Adrenal gland (tissue), 12 donors: ENCODE measurements around the gene BCAR1. TPM values are rescaled to one million over a fixed set of nuclear protein-coding genes. Genes with fewer than 3 reads are reported as not detected.

Experiments
- DNase-seq, 7 donors: peaks; one replicate each; pipeline ENCODE4 v3.0.0-alpha.2; 2019 to 2020
- H3K27ac ChIP-seq, 5 donors: fragments of 200-600 bp; sonication (generic) in 4 of 5; 1 replicate in 3 of 5; 2 replicates in 2 of 5; pipeline versions ENCODE4 v1.5.1 to v1.8.0; 2016 to 2020; ENCODE audit warnings: mild to moderate bottlenecking in 1 of 5
- H3K27me3 ChIP-seq: fragments of 200-600 bp; 2 replicates; pipeline ENCODE4 v1.8.0; 2021
- H3K36me3 ChIP-seq, 2 donors: fragments of 200-600 bp; replicated peaks in 1 of 2; 1 replicate in 1 of 2; 2 replicates in 1 of 2; pipeline versions ENCODE4 v1.5.1 to v1.8.0; 2018 to 2022
- H3K4me1 ChIP-seq, 2 donors: fragments of 200-600 bp; replicated peaks in 1 of 2; 1 replicate in 1 of 2; 2 replicates in 1 of 2; pipeline versions ENCODE4 v1.5.1 to v1.8.0; 2018 to 2021
- H3K4me3 ChIP-seq, 4 donors: fragments of 200-600 bp; sonication (generic) in 3 of 4; one replicate each; pipeline ENCODE4 v1.5.1; 2016 to 2018
- H3K9me3 ChIP-seq, 3 donors: fragments of 200-600 bp; sonication (generic) in 1 of 3; replicated peaks in 1 of 3; 1 replicate in 2 of 3; 2 replicates in 1 of 3; pipeline versions ENCODE4 v1.5.1 to v1.8.0; 2016 to 2021
- CTCF ChIP-seq, 6 experiments: fragments of 450-650 bp in 4 of 6; fragments of 200-600 bp in 2 of 6; sonication (generic) in 1 of 6; IDR thresholded peaks; 1 replicate in 5 of 6; 2 replicates in 1 of 6; pipeline versions ENCODE4 v1.5.1 to v1.8.0; 2016 to 2021; ENCODE audit warnings: antibody characterized with exemption in 6 of 6, mild to moderate bottlenecking in 2 of 6, moderate library complexity in 1 of 6
- POLR2A ChIP-seq, 2 donors: fragments of 450-650 bp; IDR thresholded peaks; one replicate each; pipeline ENCODE4 v1.6.1; 2017; ENCODE audit warnings: antibody characterized with exemption in 2 of 2, mild to moderate bottlenecking in 2 of 2, moderate library complexity in 1 of 2
- WGBS, 4 donors: extraction: QIAGEN DNeasy Blood & Tissue Kit in 2 of 4; methylation state at CpG; one replicate each; pipeline versions ENCODE4 v1.1.5 to v1.1.7; 2013 to 2017; 5-methylcytosine and 5-hydroxymethylcytosine counted together
- intact Hi-C, 2 donors: fragments of 100-400 bp; cut with DNase I; formaldehyde crosslinking; loops; one replicate each; pipeline versions ENCODE4 v1.14.1 to v1.15.0; 2022 to 2023
- polyA plus RNA-seq, 3 donors: library from polyadenylated mRNA; stranded (reverse); fragments of 200-250 nt in 2 of 3; fragments of 350-450 nt in 1 of 3; fragmentation: Illumina TruSeq in 1 of 3; extraction: RNeasy Lipid Tissue Mini Kit (QIAGEN cat#74804) in 1 of 3; gene quantifications; one replicate each; pipeline ENCODE4 v1.2.3, GENCODE V29; 2013 to 2014
- total RNA-seq, 9 donors: library from RNA; depleted of rRNA in 4 of 9; stranded (reverse); fragments of >200 nt in 4 of 9; fragments of 120-200 nt in 1 of 9; fragmentation: NEBNext Ultra II Directional in 1 of 9; extraction: Animal tissue kit (Norgen Biotek cat#: 25700) in 1 of 9; gene quantifications; one replicate each; pipeline versions ENCODE4 v1.1.0 to v1.2.4, GENCODE V29; 2013 to 2023
- donor health status: healthy with polysubstance abuse.
- donor health status: Bipolar disorder and iron deficiency.
- donor health status: DM: yes; HTN: yes; CAD: no.
- donor health status: DM: no; HTN: no; CAD: no.
- donor health status: DM: no; HTN: no; CAD: no.
- donor health status: DM: yes; HTN: yes; CAD: no.

The BCAR1 gene
- total and polyA plus RNA-seq, 12 donors = 10.2 to 87.7 (median 63.8) TPM

- Histone ChIP-seq H3K36me3 (no peaks in the 10 kb centered on the region), H3K4me3 (no peak overlapping the region), H3K27me3 (no peaks in the 10 kb centered on the region), H3K4me1 (peaks cover 48 to 83% of the 10 kb centered on the region in 2 donors), H3K27ac (peak overlapping the region in 4 of 5 donors; percentile 28 to 96 (median 72)), H3K9me3 (no peaks in the 10 kb centered on the region)
- intact Hi-C loops = no loop called here
- TF ChIP-seq POLR2A (IDR thresholded peaks at IDR 0.05) (no peak), CTCF (IDR thresholded peaks at IDR 0.05) (no peak)
- WGBS, 4 donors = 50 to 59% (median 54%) methylated on average over 6 to 14 of the region's 14 CpGs
- peak in 5 of 7 donors; percentile 14 to 76 (median 36) for DNase-seq
Observed at GRCh38 chr16:75256696-75257343, 5.4 kb upstream of the BCAR1 start.

- H3K27me3 ChIP-seq = no peaks in the 10 kb centered on the region
- intact Hi-C loops = no loop called here
- no peak for TF ChIP-seq POLR2A (IDR thresholded peaks at IDR 0.05)
- TF ChIP-seq CTCF (IDR thresholded peaks at IDR 0.05) = no peak
- no peak overlapping the region for H3K4me3 ChIP-seq
- no peaks in the 10 kb centered on the region for H3K36me3 ChIP-seq
- no peaks in the 10 kb centered on the region for H3K9me3 ChIP-seq
- WGBS, 4 donors = 63 to 100% (median 75%) methylated on average over 1 to 12 of the region's 12 CpGs
- H3K4me1 ChIP-seq = peaks cover 43 to 79% of the 10 kb centered on the region in 2 donors
- peak in 4 of 7 donors; percentile 15 to 64 (median 28) for DNase-seq
- H3K27ac ChIP-seq = peak overlapping the region in 4 of 5 donors; percentile 28 to 96 (median 72)
Observed at GRCh38 chr16:75256059-75256571, 4.7 kb upstream of the BCAR1 start.

GRCh38 chr16:75254359-75254837, 3.0 kb upstream of the BCAR1 start:
- TF ChIP-seq CTCF (IDR thresholded peaks at IDR 0.05) (no peak), POLR2A (IDR thresholded peaks at IDR 0.05) (no peak)
- 52 to 58% (median 55%) methylated on average over 4 to 5 of the region's 5 CpGs for WGBS, 4 donors
- Histone ChIP-seq H3K4me1 (peaks cover 45 to 83% of the 10 kb centered on the region in 2 donors), H3K4me3 (no peak overlapping the region), H3K36me3 (no peaks in the 10 kb centered on the region), H3K27ac (peak overlapping the region in 4 of 5 donors; percentile 8 to 96 (median 66)), H3K9me3 (no peaks in the 10 kb centered on the region), H3K27me3 (no peaks in the 10 kb centered on the region)
- peak; percentile 27 to 84 (median 46) for DNase-seq
- intact Hi-C loops = no loop called here

GRCh38 chr16:75252946-75253911, 1.8 kb upstream of the BCAR1 start:
- no peaks in the 10 kb centered on the region for H3K27me3 ChIP-seq
- intact Hi-C loops = no loop called here
- H3K9me3 ChIP-seq = no peaks in the 10 kb centered on the region
- no peak overlapping the region for H3K4me3 ChIP-seq
- H3K27ac ChIP-seq = peak overlapping the region in 4 of 5 donors; percentile 75 to 96 (median 85)
- WGBS, 4 donors = 25 to 51% (median 42%) methylated on average over 11 to 15 of the region's 15 CpGs
- peak in 1 of 2 donors; percentile 12 for TF ChIP-seq POLR2A (IDR thresholded peaks at IDR 0.05)
- no peak for TF ChIP-seq CTCF (IDR thresholded peaks at IDR 0.05)
- DNase-seq = peak in 5 of 7 donors; percentile 44 to 54 (median 48)
- H3K4me1 ChIP-seq = peaks cover 51 to 91% of the 10 kb centered on the region in 2 donors
- no peaks in the 10 kb centered on the region for H3K36me3 ChIP-seq
